GM21528 (cell line): ENCODE measurements around the gene SLC30A9.

Experiments
- ATAC-seq: cut with Tn5 transposase; IDR thresholded peaks from one replicate; pipeline ENCODE4 v1.9.1; 2021; ENCODE audit warnings: mild to moderate bottlenecking, moderate library complexity; ENCODE audit not compliant: unreplicated experiment, low FRiP score

SLC30A9 gene

DNA sequence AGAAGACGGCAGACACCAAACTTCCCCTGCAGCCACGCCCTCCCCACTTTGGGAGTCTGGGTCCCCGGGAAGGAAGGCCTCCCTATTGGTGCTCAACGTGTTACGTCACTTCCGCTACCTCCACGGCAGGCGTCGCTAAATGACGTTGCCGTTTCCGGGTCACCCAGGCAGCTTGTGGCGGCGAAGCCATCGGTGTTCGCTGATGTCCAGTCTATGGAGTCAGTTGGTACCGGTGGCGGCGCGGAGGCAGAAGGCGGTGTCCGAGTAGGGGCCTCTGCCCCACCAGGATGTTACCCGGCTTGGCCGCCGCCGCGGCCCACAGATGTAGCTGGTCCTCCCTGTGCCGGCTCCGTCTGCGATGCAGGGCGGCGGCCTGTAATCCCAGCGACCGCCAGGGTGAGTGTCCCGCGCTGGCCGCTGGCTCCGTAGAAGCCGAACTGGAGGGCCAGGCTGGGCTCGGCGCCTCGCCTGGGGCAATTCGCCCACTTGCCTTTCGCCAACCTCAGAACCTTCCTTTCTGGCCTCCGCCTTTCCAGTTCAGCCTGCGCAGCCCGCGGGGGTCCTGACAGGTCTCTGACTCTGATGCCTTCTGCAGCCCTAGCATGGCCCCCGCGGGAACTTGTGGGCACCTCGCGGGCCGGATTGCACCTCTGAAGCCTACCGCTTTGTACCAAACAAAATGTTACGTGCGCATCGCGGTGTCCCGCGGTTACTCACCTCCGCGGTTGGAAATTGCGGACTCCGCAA lies at the start of gene SLC30A9:
Gene SLC30A9 (plus strand): TSS at position 166 of the 747 bp plus-strand sequence. CDS start 122 bp downstream, at position 288.
- peak; percentile 99 for ATAC-seq

DNA sequence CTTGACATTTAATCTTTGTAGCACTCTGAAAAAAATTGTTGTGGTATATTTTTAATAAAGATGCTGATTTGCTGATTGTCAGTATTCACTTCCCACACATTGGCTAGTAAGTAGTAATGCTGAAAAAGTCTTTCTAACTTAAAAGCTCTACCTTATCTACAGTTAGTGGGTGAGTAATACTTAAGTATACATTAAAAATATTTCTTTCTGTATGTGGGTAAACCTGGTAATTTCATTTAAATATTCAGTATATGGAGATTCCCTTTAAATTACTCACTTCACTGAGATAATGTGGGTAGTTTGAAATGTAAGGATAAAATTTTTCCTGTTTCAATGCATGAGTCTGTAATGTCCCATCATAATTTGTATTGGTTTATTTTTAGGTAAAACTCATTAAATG lies 49.5 kb upstream of the SLC30A9 start:
- no peak for ATAC-seq

DNA sequence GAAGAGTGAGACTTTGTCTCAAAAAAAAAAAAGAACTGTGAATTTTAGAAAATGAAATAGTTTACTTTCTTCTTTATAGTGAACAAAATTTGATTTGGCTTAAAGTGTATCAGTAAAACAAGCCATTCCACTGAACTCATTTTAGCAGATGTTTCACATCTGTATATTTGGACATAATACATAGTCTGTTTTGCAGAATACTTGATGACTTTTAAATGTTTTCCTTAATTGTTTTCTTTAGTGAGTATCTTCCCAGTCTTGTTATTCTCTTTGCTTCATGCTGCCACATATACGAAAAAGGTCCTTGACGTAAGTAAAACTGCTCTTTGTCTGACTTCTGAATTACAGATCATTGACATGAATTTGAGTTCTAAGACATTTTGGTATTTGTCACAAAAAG lies 46.8 kb upstream of the SLC30A9 start:
- no peak for ATAC-seq

DNA sequence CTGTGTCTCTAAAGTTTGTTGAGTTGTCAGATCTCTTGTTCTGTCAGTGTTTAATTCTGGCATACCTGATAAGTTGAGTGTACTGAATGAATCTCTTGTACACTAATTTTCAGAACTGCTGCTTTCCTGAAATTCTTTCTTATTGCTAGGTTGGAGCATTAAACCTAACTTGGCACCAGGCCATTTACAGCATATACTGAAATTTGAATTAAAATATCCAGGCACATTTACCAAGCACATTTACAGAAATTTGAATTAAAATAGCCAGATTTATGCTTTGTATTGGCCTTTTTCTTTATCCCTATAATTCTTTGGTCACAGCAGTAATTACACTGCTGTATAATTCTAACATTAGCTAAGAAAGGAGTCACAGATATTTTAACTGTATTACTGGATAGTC lies 46.2 kb upstream of the SLC30A9 start:
- ATAC-seq = no peak

DNA sequence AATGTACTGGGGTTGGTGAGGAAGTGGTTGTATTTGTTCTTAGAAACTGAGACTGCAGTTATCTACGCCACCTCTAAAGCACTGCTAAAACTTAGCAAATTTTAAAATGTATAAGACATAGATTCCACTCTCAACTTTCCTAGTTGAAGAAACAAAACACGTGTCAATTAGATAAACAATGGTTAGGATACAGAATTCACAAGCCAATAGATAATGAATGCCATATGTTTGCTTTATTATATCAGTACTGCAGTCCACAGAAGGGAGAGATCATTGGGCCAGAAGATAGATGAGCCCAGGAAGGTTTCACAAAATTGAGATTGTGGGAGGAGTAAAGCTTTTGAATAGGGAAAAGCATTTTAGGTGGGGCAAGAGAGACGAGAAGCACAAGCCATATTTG lies 40.8 kb upstream of the SLC30A9 start:
- ATAC-seq = no peak

DNA sequence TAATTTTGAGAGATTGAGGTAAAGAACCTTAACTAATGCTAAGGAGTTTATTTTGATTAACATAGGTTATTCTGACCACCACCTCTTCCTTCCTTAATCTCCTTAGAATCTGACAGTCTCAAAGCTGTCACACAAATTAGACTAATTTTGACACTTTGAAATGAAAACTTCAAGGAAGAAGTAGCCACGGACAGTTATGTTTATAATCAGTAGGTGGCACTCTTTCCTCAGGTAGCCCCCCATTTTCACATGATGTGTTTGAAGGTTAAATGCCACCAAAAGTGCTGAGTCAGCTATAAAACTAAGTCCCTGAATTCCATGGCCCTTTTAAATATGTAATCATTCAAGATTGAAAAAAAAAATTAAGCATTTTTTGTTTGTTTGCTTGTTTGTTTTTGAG lies 32.7 kb upstream of the SLC30A9 start:
- no peak for ATAC-seq

DNA sequence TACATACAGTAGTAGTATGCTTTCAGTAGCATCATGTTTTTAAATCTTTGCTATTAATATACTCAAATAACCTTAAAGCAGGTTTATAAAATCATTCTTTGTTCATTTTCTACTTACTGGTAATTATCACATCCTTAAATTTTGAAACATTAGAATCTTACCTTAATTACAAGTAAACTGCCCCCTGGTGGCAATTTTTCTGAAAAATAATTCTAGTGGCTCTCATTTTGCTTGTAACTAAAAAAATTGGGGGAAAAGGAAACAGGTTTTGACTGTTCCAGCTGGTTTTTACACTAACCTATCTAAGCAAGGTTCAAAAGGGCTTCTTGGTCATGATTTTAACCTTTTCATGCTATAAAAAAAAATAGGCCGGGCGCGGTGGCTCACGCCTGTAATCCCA lies 27.2 kb upstream of the SLC30A9 start:
- no peak for ATAC-seq

DNA sequence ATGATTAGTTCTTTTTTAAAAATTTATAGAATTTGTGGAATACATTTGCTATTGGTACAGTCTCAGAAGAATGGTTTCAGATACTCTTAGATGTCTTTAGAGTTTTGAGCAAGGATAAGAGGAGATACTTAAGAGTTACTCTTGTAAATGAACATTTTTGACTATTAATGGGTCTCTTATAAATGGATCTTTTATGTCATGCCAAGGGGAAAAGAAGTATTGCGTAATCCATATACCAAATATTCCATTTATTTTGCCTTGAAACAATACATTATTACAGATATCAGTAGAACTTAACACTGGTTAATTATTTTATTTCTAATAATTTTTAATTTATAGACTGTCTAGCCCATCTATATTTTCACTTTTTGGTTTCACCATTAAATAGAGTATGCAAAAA lies 25.9 kb upstream of the SLC30A9 start:
- no peak for ATAC-seq

DNA sequence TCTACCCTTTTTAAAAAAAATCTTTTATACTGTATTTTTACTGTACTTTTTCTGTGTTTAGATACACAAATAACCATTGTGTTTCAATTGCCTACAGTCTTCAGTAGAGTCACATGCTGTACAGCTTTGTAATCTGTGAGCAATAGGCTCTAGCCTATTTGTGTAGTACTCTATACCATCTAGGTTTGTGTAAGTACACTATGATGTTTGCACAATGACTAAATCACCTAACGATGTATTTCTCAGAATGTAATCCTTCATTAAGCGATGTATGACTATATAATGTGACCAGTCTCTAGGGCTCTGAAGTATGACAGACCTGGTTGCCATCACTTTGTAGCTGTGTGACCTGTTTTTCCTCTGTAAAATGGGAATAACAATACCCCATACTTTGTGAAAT lies 22.9 kb upstream of the SLC30A9 start:
- ATAC-seq = no peak

DNA sequence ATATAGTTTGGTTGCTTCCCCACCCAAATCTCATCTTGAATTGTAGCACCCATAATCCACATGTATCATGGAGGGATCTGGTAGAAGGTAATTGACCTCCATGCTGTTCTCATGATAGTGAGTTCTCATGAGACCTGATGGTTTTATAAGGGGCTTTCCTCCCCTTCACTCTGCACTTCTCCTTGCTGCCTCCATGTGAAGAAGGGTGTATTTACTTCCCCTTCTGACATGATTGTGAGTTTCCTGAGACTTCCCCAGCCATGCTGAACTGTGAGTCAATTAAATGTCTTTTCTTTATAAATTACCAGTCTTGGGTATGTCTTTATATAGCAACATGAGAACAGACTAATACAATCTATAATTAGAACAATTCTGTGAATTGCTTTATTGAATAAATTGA lies 20.7 kb upstream of the SLC30A9 start:
- ATAC-seq = no peak

DNA sequence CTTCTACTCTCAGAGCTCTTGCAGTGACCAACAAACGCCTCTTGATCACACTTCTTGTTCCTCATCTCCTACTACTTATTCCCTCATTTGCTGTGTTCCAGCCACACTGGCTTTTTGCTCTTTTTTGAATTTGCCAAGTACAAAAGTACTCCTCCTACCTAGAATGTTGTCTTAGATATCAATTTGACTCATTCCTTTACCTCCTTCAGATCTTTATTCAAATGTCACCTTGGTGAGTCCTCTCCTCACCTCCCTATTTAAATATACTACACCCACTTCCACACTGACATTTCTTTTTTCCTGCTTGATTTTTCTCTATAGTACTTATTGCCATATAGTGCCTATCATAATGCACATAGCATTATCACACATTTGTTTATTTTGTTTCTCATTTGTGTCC lies 15.0 kb upstream of the SLC30A9 start:
- no peak for ATAC-seq

DNA sequence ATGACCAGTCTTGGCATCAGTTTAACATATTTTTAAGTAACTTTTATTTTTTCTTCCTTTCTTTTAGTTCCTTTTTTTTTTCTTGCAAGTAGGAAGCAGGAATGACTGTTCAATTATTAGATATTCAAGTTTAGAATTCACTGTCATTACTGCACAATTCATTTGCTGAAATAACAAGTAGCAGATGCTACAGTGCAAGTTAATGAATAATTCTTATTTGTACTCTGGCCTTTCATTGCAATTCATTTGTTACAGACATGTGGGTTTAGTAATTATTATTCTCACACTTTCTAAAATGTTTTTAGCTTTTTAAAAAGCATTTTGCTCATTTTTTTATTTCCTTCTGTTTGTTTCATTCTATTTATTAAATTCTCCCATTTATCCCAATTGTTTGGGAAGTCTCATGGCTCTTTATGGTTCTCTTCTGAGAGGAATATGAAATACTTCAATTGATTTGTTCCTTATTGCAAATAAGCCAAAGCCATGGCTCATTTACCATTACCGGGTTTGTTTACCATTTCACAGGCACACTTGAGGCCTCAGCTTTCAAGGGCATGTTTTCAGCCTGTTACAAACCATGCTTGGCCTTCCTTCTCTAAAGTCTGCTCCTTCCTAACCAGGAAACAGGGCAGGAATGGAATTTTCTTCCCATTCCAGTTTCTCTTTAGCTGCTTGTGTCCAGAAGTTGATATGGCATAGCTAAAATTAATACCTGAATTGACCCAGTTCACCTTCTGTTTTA lies 13.4 kb upstream of the SLC30A9 start:
- ATAC-seq = no peak

DNA sequence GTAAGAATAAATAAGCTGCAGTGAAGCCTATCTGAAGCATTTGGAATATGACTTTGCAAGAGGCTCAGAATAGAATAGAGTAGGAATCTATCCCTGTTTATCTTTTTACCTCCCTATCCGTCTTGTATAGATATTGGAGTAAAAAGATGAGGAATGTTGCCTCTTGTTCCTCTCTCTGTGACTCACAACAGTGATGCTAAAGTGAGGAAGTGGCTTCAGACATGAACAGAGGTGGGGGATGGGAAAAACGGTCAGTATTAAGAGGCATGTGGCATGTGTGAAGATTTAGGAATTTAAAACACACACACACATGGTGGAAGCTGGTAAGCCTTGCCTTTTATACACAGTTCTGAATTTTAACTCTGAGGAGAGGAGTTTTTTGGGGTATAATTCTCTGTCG lies 12.6 kb upstream of the SLC30A9 start:
- ATAC-seq = no peak

DNA sequence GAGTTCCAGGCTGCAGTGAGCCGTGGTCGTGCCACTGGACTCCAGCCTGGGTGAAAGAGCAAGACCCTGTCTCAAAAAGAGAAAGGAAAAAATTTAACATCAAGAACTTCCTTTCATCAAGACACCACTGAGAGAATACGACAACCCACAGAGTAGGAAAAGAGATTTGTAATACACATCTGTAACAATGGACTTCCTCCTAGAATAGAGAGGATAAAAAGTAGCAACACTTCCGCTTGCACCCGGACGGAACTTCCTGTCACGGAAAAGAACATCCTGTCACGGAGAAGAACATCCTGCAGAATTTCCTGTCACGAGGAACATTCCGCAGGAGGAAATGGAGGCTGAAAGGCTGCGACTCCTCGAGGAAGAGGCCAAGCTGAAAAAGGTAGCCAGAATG lies 8.9 kb upstream of the SLC30A9 start, which contains the start of gene DCAF4L1:
Gene DCAF4L1 (plus strand): TSS at position 301 of the 400 bp plus-strand sequence. CDS start 37 bp downstream, at position 338.
- ATAC-seq = no peak

DNA sequence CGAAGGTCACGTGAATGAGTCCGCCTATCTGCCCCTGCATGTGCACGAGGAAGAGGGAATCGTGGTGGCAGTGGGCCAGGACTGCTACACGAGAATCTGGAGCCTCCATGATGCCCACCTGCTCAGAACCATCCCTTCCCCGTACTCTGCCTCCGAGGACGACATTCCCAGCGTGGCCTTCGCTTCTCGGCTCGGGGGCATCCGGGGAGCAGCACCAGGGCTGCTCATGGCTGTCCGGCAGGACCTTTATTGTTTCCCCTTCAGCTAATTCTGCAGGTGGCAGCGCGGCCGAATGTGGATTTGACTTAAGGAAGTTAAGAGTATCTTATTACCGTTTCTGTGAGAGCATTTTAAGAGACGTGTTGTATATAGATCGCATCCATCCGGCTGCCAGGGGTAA lies 7.6 kb upstream of the SLC30A9 start:
- no peak for ATAC-seq

DNA sequence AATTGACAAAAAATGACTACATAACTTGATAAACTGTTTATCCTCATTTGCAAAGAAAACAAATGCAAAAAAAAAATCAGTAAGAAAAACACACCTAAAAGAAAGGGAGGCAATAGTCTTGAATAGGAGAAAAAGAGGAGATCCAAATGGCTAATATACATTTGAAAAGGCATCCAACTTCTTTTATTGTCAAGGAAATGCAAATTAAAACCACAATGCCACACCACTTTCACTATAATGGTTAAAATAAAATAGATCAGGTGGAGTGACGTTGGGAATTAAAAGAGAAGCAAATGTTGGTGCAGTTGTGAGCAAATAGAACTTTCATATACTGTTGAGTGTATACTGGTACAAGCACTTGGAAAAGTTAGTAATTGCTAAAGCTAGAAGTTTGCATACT lies 5.2 kb upstream of the SLC30A9 start:
- no peak for ATAC-seq

DNA sequence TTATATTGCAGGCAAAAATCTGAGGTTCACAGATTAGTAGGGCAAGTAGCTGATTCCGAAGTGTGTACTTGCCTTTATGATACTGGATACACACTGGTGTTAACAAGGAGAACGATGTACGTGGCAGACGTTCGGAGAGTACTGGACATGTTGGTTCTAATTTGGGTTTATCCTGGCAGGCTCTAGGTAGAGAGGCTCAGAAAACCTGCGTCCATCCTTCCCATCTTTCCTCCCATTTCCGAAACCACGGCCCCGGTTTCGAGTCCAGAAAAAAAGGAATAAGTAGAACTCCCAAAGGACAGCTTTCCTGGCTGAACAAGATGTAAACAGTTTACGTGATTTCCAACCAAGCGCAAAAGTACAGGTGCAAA lies 351 bp upstream of the SLC30A9 start:
- peak; percentile 30 for ATAC-seq

DNA sequence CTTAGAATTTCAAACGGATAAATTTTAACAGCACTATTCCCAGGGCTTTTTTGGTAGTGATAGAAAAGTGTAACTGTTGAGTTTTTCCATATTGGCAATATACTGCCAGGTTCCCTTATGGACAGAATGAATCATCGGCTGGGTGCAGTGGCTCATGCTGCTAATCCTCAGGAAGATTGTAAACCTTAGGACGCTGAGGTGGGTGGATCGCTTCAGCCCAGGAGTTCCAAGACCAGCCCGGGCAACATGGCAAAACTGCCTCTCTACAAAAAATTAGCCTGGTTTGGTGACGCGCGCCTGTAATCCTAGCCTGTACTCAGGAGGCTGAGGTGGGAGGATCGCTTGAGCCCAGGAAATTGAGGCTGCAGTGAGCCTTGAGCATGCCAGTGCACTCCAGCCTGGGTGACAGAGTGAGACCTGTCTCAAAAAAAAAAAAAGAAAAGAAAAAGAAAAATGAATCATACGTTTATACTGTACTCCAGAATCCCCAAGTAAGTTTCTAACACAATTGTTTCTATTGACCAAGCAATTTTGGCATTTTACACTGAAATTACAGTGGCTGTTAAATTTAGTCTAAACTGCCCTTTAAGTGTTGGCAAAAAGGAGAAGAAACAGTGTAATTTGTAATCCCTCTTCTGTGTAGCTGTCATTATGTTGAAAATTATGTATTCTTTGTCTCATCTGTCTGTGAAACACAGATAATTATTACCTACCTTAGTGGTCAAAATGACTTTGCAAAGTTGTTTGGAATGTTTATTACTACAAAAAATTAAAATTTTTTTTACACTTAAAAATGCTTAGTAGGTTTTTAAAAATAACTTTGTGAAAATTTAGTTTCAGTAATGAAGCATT lies 1.8 kb downstream of the SLC30A9 start:
- no peak for ATAC-seq

DNA sequence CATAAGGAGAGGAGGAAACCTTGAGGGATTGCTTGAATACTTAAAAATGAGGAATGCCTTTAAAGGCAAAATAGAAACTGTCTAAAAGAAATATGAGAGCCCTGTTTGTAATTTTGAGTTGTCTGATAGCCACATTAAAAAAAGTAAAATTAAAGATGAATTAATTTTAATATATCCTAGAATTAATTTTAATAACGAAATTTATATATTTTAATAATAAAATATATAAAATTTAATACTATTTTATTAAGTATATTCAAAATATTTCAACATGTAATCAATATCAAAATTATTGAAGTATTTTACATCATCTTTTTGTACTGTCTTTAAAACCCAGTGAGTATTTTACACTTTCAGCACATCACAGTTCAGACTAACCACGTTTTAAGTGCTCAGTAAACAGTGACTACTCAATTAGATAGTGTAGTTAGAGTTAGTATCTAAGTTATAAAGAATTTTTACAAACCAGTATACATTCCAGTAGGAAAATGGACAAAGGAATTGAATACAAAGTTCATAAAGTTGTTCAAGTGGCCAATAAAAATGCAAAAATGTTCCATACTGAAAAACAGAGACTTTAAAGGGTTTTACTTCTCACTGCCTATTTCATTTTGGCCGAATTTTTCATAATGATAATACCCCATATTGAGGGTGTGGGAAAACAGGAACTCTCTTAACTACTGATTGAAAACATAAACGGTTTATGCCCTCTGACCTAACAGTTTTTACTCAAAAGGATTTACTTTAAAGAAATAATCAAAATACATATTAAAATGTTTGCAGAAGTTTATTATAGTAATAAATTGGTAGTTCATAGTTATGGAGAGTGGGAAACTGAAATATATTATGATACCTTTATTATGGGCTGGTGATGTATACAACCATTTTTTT lies 2.9 kb downstream of the SLC30A9 start:
- ATAC-seq = no peak

DNA sequence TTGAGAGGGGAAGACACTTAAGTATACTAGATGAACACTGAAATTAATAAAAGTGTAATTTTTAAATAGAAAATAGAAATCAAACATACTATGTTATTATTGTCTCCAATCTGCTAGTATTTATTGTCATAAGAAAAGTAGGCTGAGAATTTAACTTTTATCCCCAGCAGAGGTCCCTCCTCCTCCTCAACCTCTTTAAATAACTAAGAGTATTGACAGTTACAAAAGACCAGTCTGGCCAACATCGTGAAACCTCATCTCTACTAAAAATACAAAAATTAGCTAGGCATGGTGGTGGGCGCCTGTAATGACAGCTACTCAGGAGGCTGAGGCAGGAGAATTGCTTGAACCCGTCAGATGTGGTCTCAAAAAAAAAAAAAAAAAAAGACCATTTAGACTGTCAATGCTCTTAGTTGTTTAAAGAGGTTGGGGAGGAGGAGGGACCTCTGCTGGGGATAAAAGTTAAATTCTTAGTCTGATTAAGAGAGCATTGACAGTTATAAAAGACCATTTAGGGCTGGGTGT lies 4.2 kb downstream of the SLC30A9 start:
- no peak for ATAC-seq
